Measurements from ENCODE around the gene ST7.
A peak's percentile ranks its signal among the peaks of the same experiment; 100 is the strongest.
"Not testable (repeated sequence)": the region's sequence is repeated elsewhere in the genome, so short reads cannot be mapped to it uniquely, and the experiment has no call there.

Gene ST7

GRCh38 chr7:117009705-117010361, 56.5 kb downstream of the ST7 start:
- no peak for DNase-seq (ENCODE audit: low read depth)

GRCh38 chr7:117010375-117011133, 57.3 kb downstream of the ST7 start:
- DNase-seq (ENCODE audit: low read depth), result no peak

GRCh38 chr7:117011419-117012260, 58.3 kb downstream of the ST7 start:
- DNase-seq (ENCODE audit: low read depth), result no peak

GRCh38 chr7:117012284-117012683, 59.0 kb downstream of the ST7 start:
- DNase-seq (ENCODE audit: low read depth), result no peak

GRCh38 chr7:117012696-117013095, 59.4 kb downstream of the ST7 start:
- no peak for DNase-seq (ENCODE audit: low read depth)

GRCh38 chr7:117014099-117014656, 60.9 kb downstream of the ST7 start:
- DNase-seq (ENCODE audit: low read depth), result no peak

- DNase-seq (ENCODE audit: low read depth), result no peak
Observed at GRCh38 chr7:117014673-117015133, 61.4 kb downstream of the ST7 start.

- no peak for DNase-seq (ENCODE audit: low read depth)
Observed at GRCh38 chr7:117015258-117016184, 62.2 kb downstream of the ST7 start.

- DNase-seq (ENCODE audit: low read depth), result no peak
Observed at GRCh38 chr7:117017017-117017451, 63.7 kb downstream of the ST7 start.

GRCh38 chr7:117017702-117018266, 64.5 kb downstream of the ST7 start:
- no peak for DNase-seq (ENCODE audit: low read depth)

- DNase-seq (ENCODE audit: low read depth), result no peak
Observed at GRCh38 chr7:117018713-117019112, 65.4 kb downstream of the ST7 start.

- no peak for DNase-seq (ENCODE audit: low read depth)
Observed at GRCh38 chr7:117019287-117019686, 66.0 kb downstream of the ST7 start.

GRCh38 chr7:117019786-117020590, 66.7 kb downstream of the ST7 start:
- DNase-seq (ENCODE audit: low read depth), result peak; percentile 54

- DNase-seq (ENCODE audit: low read depth), result no peak
Observed at GRCh38 chr7:117020591-117020973, 67.3 kb downstream of the ST7 start.

- DNase-seq (ENCODE audit: low read depth), result no peak
Observed at GRCh38 chr7:117021366-117021765, 68.1 kb downstream of the ST7 start.

- no peak for DNase-seq (ENCODE audit: low read depth)
Observed at GRCh38 chr7:117021986-117022385, 68.7 kb downstream of the ST7 start.

GRCh38 chr7:117023325-117023854, 70.1 kb downstream of the ST7 start:
- no peak for DNase-seq (ENCODE audit: low read depth)

GRCh38 chr7:117024811-117025210, 71.5 kb downstream of the ST7 start:
- DNase-seq (ENCODE audit: low read depth), result no peak

- no peak for DNase-seq (ENCODE audit: low read depth)
Observed at GRCh38 chr7:117025891-117026290, 72.6 kb downstream of the ST7 start.

GRCh38 chr7:117030346-117030745, 77.0 kb downstream of the ST7 start:
- not testable (repeated sequence) for DNase-seq (ENCODE audit: low read depth)

Measured in GM04504 (cell line).